Panc1 (cell line): Measurements from ENCODE around the gene RNF144A.

Experiments
- CTCF ChIP-seq: fragments of 450-650 bp; IDR thresholded peaks from 2 replicates; pipeline ENCODE4 v1.5.1; 2017; ENCODE audit warnings: mild to moderate bottlenecking
- REST ChIP-seq, 2 experiments: IDR thresholded peaks; 2 replicates each; pipeline ENCODE4 v1.6.1; 2011 to 2012; ENCODE audit warnings: low read depth in 2 of 2, control low read depth in 1 of 2, low read length in 1 of 2, mild to moderate bottlenecking in 1 of 2, moderate library complexity in 1 of 2; ENCODE audit not compliant: insufficient read depth in 1 of 2

GRCh38 chr2:7030810-7031209 lies 113.6 kb downstream of the RNF144A start:
- TF ChIP-seq CTCF (no peak), REST (IDR thresholded peaks at IDR 0.05; ENCODE audit: insufficient read depth in 1 of 2, low read depth in 2 of 2, low read length in 1 of 2) (no peak)
